Fibroblast of skin of back (primary cell): ENCODE measurements around the gene LCN2.
A peak's percentile ranks its signal among the peaks of the same experiment; 100 is the strongest.

Experiments used
- DNase-seq: peaks from one replicate; pipeline ENCODE4 v3.0.0-alpha.2; 2013

The LCN2 gene

DNA sequence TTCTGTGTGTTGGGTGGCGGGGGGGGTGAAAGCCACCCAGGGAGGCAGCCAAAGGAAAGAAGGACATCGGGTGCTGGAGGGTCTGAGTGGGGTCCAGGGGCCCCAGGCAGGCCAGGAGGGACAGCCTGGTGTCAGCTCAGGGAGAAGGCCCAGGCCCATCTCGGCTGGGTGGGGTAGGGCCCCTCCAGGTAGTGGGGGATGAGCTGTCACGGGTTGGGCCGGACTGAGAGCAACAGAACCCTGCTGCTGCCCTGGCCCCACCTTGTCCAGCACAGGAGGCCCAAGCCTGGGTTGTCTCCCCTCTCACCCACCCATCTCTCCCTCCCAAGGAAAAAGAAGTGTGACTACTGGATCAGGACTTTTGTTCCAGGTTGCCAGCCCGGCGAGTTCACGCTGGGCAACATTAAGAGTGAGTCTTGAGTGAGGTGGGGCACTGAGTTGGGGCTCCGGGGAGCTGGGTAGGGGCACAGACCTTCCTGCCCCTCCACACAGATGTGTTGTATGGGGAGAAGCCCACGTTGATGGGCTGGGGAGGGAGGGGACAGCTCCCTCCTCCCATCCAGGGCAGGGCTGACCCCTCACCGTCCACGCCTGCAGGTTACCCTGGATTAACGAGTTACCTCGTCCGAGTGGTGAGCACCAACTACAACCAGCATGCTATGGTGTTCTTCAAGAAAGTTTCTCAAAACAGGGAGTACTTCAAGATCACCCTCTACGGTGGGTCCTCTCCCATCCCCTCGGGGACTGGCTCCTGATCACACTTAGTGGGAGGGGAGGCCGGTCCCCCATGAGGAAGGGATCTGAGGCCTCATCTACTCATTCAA lies 2.3 kb downstream of the LCN2 start:
- DNase-seq, result no peak

DNA sequence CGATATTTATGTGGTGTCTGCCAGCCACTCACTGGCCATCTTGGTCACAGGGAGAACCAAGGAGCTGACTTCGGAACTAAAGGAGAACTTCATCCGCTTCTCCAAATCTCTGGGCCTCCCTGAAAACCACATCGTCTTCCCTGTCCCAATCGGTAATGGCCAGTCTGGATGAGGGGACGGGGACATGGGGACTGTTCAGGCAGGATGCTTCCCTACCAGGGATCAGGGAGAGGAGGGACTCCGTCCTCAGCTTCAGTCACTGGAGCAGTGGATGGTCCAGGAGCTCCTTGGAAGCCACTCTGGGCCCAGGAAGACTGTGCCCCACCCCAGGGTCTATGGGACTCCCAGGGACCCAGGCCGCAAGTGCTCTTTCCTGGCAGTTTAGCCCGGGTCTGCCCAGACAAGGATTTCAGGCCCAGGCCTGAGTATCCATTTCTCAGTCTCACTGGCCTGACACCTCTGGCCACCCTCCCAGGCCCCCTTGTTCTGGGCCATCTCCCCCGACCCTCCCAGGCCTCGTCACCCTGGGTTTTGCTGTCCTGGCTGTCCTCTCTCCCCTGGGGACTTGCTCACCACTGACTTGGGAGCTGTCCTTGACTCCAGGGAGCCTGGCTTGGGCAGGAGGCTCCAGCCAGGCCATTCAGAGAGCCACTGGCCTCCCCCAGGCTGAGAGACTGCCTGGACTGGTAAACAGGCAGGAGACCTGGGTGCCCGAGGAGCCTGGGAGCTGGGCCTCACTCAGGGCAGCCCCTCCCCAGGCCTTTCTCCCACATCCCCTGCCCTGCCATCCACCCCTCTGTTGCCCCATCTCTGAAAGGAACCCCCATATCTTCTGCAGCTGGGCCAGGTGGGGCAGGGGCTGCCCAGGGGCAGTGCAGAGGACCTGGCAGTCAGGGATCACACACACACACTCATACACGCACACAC lies 3.1 kb downstream of the LCN2 start:
- DNase-seq, result no peak

DNA sequence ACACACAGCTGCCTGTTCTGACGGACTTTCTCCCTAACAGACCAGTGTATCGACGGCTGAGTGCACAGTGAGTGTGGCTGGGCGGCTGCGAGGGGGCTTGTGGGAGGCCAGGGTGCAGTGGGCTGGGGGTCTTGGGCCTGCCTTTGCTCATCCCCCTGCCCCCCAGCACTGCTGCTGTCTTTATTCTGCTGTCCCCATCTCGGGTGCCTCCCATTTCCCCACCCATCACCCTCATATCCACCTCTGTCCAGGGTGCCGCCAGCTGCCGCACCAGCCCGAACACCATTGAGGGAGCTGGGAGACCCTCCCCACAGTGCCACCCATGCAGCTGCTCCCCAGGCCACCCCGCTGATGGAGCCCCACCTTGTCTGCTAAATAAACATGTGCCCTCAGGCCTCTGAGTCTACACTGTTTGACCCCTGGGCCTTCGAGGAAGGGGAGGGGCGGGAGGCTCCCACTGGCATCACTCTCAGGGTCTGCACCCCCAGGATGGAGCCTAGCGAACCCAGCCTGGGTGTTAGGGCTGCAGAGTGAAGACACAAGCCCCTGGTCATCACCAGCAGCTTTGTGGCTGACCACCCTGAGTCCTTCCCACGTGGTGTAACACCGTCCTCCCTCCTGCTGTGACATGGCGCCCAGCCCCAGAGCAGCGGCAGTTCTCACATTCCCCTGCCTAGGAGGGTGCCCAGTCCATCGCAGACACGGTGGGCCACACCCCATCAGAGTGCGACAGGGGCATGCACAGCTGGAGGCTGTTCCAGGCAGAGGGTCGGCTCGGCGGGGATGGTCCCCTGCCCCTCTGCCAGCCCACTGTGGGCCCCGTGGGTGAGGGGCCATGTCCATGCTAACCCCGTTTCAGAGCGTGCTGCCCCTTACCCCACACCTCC lies 4.0 kb downstream of the LCN2 start:
- DNase-seq, result no peak

GRCh38 chr9:128153947-128154695 lies 4.9 kb downstream of the LCN2 start:
- DNase-seq, result no peak

GRCh38 chr9:128155736-128156500 lies 6.7 kb downstream of the LCN2 start:
- no peak for DNase-seq

- no peak for DNase-seq
These were observed 10.2 kb downstream of the LCN2 start for GRCh38 chr9:128159522-128159783.

- peak; percentile 91 for DNase-seq
These were observed 10.7 kb downstream of the LCN2 start, which contains the start of gene BBLN for GRCh38 chr9:128159784-128160602. Gene BBLN, plus strand, starts transcription at chr9:128160265. Its CDS starts 143 bp downstream, at chr9:128160408.

GRCh38 chr9:128160603-128160987 lies 11.3 kb downstream of the LCN2 start:
- DNase-seq, result peak; percentile 20

DNA sequence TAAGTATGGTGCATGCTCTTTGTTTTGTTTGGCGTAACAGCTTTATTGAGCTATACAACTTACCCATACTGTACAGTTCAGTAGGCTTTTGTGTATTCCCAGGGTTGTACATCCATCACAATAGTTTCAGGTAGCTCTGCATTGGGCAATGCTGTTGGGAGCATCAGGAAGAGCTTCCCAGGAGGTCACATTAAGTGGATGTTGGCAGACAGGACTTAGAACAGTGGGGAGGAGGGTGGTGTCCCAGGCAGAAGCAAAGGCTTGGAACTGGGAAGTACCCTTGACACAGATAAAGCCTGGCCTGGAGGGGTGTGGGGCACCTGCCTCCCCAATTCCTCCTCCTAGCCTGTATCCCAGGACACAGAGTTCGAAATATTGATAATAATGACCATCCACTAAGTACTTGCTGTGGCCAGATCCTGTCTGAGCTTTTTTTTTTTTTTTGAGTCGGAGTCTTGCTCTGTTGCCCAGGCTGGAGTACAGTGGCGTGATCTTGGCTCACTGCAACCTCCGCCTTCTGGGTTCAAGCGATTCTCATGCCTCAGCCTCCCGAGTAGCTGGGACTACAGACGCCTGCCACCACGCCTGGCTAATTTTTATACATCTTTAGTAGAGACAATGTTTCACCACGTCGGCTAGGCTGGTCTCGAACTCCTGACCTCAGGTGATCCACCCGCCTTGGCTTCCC lies 12.1 kb downstream of the LCN2 start:
- no peak for DNase-seq

- peak; percentile 18 for DNase-seq
These were observed 13.2 kb downstream of the LCN2 start for GRCh38 chr9:128162215-128163026.

- DNase-seq, result no peak
These were observed 13.8 kb downstream of the LCN2 start for GRCh38 chr9:128163027-128163515.

GRCh38 chr9:128163523-128164306 lies 14.5 kb downstream of the LCN2 start:
- no peak for DNase-seq

- DNase-seq, result no peak
These were observed 15.1 kb downstream of the LCN2 start for GRCh38 chr9:128164307-128164885.

GRCh38 chr9:128166169-128166568 lies 16.9 kb downstream of the LCN2 start:
- DNase-seq, result no peak

GRCh38 chr9:128167209-128167608 lies 18.0 kb downstream of the LCN2 start:
- DNase-seq, result no peak

DNA sequence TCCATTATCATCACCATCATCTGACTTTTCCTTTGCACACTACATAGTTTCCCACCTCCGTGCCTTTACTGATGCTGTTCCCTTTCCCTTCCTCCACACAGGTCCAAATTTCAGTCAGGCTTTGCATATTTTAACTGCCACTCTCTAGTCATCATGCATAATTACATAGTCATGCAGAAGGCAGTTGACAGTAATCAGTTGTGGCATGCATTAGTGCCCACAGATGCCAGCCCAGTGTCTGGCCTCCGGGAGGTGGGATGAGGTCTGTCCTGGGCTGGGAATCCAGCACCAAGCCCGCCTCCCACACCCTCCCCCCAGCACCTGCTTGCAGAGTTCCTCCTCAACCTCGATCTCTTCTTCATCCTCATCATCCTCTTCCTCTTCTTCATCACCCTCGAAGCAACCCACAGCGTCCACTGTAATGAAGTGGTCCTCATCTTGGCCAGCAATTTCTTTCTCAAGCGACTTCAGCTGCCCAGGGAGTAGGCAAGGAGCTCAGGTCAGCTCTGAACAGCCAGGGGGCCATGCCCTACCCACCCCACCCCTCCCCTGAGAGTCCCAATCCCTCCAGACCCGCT lies 19.6 kb downstream of the LCN2 start:
- peak; percentile 29 for DNase-seq

DNA sequence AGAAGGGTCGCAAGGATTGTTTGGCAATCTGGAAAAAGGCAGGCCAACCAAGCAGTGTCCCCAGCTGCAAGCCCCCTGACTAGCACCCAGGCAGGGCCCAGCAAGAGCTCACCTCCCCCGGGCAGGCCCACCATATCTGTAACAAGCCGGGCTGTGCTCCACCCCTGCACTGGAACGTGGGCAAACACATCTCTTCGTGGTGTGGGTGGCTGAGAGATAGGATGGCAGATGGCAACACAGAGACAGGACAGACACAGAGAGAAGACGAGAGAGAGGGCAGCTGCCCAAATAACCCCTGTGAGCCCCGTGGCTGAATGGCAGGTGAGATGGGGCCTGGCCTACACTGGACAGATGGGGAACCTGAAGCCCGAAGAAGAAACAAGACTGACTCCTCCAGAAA lies 20.2 kb downstream of the LCN2 start:
- DNase-seq, result no peak
